ENCODE results near the gene U2SURP.
"Not testable (repeated sequence)": the region's sequence is repeated elsewhere in the genome, so short reads cannot be mapped to it uniquely, and the experiment has no call there.

The U2SURP gene

DNA sequence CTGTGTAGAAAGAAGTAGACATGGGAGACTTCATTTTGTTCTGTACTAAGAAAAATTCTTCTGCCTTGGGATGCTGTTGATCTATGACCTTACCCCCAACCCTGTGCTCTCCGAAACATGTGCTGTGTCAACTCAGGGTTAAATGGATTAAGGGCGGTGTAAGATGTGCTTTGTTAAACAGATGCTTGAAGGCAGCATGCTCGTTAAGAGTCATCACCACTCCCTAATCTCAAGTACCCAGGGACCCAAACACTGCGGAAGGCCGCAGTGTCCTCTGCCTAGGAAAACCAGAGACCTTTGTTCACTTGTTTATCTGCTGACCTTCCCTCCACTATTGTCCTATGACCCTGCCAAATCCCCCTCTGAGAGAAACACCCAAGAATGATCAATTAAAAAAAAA lies 72.6 kb downstream of the U2SURP start:
- DNase-seq: not testable (repeated sequence)

DNA sequence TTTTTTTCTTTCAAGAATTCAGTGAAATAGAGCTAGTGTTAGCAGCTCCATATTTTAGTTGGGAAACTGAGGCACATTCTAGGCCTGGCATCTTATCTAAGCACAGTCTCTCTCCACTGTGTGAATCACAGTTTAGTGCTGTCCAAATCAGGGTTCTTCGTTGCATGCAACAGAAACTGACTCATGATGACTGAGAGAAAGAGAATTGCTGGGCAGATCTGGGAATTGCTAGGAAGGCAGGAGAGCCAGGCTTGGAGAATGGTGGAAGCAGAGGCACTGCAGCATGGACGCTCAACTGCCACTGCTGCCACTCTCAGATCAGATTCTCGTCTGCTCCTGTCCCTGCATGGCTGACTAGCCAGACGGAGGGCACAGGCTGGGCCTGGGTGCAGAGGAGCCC lies 77.5 kb downstream of the U2SURP start:
- no peak for DNase-seq

DNA sequence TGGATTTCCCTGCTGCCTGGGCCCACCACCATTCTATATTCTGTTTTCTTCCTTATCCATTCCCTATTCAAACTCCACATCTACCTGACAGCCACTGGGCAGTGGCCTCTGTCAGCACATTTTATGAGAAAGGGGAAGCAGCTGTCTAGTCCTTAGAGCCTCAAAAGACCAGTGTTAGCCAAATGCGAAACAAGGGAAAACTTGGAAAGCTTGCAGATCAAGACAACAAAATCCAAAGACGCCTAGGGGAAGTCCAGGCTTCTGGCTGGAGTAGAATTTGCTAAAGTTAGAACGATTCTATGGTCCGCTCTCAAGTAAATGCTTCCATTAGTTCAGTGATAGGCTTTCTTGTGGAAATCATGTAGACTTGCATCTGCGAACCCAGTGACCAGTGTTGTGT lies 78.8 kb downstream of the U2SURP start:
- no peak for DNase-seq

DNA sequence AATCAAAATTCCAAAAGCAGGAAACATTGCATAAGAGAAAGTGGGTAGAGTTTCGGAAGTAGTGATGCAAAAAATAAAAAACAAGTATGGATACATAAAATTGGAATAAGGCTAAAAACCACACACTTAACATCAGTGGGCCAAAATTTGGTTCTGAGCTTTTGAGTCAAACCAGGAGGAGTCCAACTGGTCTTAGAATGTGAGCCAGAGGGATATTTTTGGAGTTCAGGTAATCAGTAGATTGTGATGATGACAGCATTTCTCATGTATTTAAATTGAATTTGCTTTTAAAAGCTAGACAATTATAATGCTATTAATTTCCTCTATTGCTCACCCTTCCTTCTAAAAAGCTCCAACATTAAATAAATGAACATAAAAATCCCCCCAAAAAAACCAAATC lies 80.0 kb downstream of the U2SURP start:
- DNase-seq: no peak

- DNase-seq: no peak
Measured at GRCh38 chr3:143081844-143082778, 80.7 kb downstream of the U2SURP start.

GRCh38 chr3:143083781-143084180 lies 82.4 kb downstream of the U2SURP start:
- DNase-seq: no peak

- DNase-seq: no peak
Measured at GRCh38 chr3:143084856-143085731, 83.7 kb downstream of the U2SURP start.

DNA sequence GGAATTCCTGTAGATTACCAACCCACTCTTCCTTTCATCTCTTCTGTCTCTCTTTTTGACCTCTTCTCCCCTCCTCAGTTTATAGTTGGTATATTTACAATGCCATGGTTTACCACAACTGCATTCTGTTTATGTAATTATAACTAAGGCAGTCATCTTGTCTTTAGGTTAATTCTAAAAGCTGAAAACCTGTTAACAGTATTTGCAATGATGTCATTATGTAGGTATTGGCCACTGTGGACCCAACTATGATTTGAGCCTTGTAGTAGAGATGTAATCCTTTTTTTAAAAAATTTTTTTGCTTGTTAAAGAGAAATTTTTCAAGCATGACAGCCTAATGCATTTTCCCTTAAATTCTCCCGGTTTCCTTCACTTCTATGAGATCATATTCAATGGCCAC lies 87.5 kb downstream of the U2SURP start:
- no peak for DNase-seq

GRCh38 chr3:143089965-143090364 lies 88.6 kb downstream of the U2SURP start:
- DNase-seq: no peak

DNA sequence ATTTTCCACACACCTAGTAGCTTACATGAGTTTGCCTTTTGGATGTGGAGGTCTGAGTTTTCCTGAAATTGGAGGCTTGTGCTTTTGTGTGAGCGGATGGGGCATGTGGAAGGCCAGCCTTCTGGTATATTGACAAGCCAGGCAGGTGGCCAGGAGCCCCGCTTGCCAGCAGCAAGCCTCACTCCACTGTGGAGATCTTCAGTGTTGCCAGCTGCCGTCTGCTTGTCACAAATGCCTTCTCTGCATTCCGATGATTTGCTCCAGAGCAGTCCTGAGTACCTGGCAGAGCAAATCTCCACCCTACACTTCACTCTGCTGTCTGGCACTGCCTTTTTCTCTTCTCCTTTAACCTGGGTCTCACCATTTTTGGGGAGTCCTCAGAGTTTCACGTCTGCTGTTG lies 89.1 kb downstream of the U2SURP start:
- DNase-seq: no peak

- DNase-seq: no peak
Measured at GRCh38 chr3:143090976-143091837, 89.8 kb downstream of the U2SURP start.

- DNase-seq: no peak
Measured at GRCh38 chr3:143092191-143092590, 90.8 kb downstream of the U2SURP start.

- no peak for DNase-seq
Measured at GRCh38 chr3:143095813-143096212, 94.4 kb downstream of the U2SURP start.

- no peak for DNase-seq
Measured at GRCh38 chr3:143098032-143098764, 96.8 kb downstream of the U2SURP start.

DNA sequence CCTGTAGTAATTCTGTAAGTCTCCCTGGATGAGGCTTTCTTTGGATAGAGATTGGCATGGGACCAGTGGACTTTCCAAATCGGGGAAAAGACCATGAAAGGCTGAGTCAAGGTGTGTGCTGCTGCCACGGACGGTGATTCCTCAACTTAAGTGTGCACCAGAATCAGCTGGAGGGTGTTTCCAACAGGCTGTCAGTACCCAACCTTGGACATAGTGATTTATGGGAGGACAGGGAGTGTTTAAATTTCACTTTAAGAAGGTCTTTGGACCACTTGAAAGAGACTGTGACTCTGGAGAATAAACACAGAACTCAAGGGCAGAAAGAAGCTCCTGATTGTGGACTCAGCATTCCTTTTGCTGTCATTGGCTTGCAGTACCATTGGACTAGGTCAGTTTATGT lies 97.8 kb downstream of the U2SURP start:
- DNase-seq: no peak

GRCh38 chr3:143099690-143100089 lies 98.3 kb downstream of the U2SURP start:
- DNase-seq: no peak

DNA sequence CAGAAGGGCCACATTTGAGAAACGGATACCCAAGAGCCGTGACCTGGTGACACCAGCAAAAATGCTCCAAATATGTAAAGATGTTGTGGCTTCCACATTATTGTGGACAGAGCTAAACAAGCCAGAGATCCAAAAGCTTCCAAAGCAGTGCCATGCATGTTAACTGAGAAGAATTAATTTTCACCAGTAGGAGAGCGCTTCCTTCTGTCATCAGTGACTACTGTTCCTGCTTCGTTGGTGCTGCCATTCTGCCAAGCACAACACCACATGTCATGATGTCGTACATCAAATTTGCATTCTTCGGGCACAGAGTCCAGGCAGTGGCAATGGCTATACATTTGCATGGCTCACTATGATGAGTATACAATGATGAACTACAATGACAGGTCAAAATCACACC lies 99.1 kb downstream of the U2SURP start:
- DNase-seq: no peak

GRCh38 chr3:143101792-143102381 lies 100.5 kb downstream of the U2SURP start:
- DNase-seq: no peak

GRCh38 chr3:143103652-143104051 lies 102.3 kb downstream of the U2SURP start:
- DNase-seq: no peak

GRCh38 chr3:143105170-143105569 lies 103.8 kb downstream of the U2SURP start:
- no peak for DNase-seq

DNA sequence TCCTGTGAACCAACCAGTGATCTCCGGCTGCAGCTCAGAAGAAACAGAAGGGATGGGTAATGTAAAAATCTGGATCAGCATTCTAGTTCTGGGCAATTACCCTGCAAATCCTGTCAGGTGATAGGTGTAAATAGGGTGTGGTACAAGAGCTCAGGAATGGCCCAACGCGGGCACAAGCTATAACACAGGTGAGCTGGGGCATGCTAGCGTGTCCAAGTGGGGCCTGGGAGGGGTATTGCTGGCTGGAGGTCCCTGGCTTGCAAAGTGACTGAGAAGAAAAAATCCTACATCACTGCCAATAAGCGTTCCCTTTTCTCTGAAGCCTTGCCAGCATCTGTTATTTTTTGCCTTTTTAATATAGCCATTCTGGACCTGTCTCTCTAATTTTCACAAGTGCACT lies 108.5 kb downstream of the U2SURP start:
- no peak for DNase-seq
